WTC11 (cell line): ENCODE data around the gene ABTB2. TPM values are rescaled to one million over a fixed set of nuclear protein-coding genes. Genes with fewer than 3 reads are reported as not detected.

Experiments used
- ATAC-seq: fragments of 200-7000 bp; cut with Tn5 transposase; 2 replicates; pipeline ENCODE4 v1.10.0; 2021; ENCODE audit warnings: mild to moderate bottlenecking, moderate library complexity
- CTCF ChIA-PET: fragments of 300-600 bp; sonication (Branson Sonifier 250); formaldehyde crosslinking; loops from one replicate; lab custom pipeline; 2021; ENCODE audit warnings: antibody characterized with exemption; lab: Charles Lee
- POLR2A ChIA-PET: fragments of 350-600 bp; sonication (Branson Sonifier 250); formaldehyde crosslinking; loops from one replicate; lab custom pipeline; 2021; ENCODE audit warnings: antibody characterized with exemption; lab: Charles Lee
- DNase-seq: peaks from one replicate; pipeline ENCODE4 v3.0.0; 2021; ENCODE audit warnings: low spot score
- H3K27ac Mint-ChIP-seq: 2 replicates; pipeline ENCODE4 v1.8.0; 2021; ENCODE audit warnings: mixed read lengths
- H3K27me3 Mint-ChIP-seq: 2 replicates; pipeline ENCODE4 v1.8.0; 2021; ENCODE audit warnings: low read depth, mild to moderate bottlenecking, moderate library complexity, mixed read lengths
- H3K36me3 Mint-ChIP-seq: 2 replicates; pipeline ENCODE4 v1.8.0; 2021; ENCODE audit warnings: mixed read lengths
- H3K4me1 Mint-ChIP-seq: 2 replicates; pipeline ENCODE4 v1.8.0; 2022; ENCODE audit warnings: mixed read lengths
- H3K4me3 Mint-ChIP-seq: 2 replicates; pipeline ENCODE4 v1.8.0; 2021; ENCODE audit warnings: mild to moderate bottlenecking, moderate library complexity, mixed read lengths
- H3K9me3 Mint-ChIP-seq: 2 replicates; pipeline ENCODE4 v1.8.0; 2021; ENCODE audit warnings: mixed read lengths
- ATF2 ChIP-seq: sonication (generic); formaldehyde crosslinking; IDR thresholded peaks from 2 replicates; pipeline ENCODE4 v1.8.1; 2022; ENCODE audit warnings: low read depth, missing genetic modification reagents, borderline replicate concordance
- CBFB ChIP-seq: sonication (generic); formaldehyde crosslinking; IDR thresholded peaks from 2 replicates; pipeline ENCODE4 v1.8.1; 2022; ENCODE audit warnings: mild to moderate bottlenecking, low read depth, missing genetic modification reagents
- E2F5 ChIP-seq: sonication (generic); formaldehyde crosslinking; IDR thresholded peaks from 2 replicates; pipeline ENCODE4 v1.8.1; 2022; ENCODE audit warnings: mild to moderate bottlenecking, moderate library complexity, missing genetic modification reagents
- FOXP1 ChIP-seq: sonication (generic); formaldehyde crosslinking; IDR thresholded peaks from 2 replicates; pipeline ENCODE4 v1.8.0; 2022; ENCODE audit warnings: missing genetic modification reagents, mild to moderate bottlenecking, moderate library complexity, borderline replicate concordance
- IRF1 ChIP-seq: sonication (generic); formaldehyde crosslinking; IDR thresholded peaks from 2 replicates; pipeline ENCODE4 v1.8.0; 2023; ENCODE audit warnings: missing genetic modification reagents
- IRF2 ChIP-seq: sonication (generic); formaldehyde crosslinking; IDR thresholded peaks from 2 replicates; pipeline ENCODE4 v1.8.0; 2022; ENCODE audit warnings: low read depth, missing genetic modification reagents, borderline replicate concordance
- JAZF1 ChIP-seq: fragments of 250-450 bp; sonication (Bioruptor Pico); IDR thresholded peaks from 2 replicates; pipeline ENCODE4 v1.9.0; 2021; ENCODE audit warnings: moderate library complexity, mild to moderate bottlenecking, inconsistent platforms
- NR2C2 ChIP-seq: sonication (generic); formaldehyde crosslinking; IDR thresholded peaks from 2 replicates; pipeline ENCODE4 v1.8.0; 2022; ENCODE audit warnings: mild to moderate bottlenecking, missing genetic modification reagents
- PRDM15 ChIP-seq: sonication (generic); formaldehyde crosslinking; IDR thresholded peaks from 2 replicates; pipeline ENCODE4 v1.8.0; 2022; ENCODE audit warnings: missing genetic modification reagents
- PREB ChIP-seq: sonication (generic); formaldehyde crosslinking; IDR thresholded peaks from 2 replicates; pipeline ENCODE4 v1.8.1; 2022; ENCODE audit warnings: mild to moderate bottlenecking, missing genetic modification reagents, moderate library complexity, borderline replicate concordance
- RORB ChIP-seq: fragments of 250-450 bp; sonication (Bioruptor Pico); IDR thresholded peaks from 2 replicates; pipeline ENCODE4 v1.9.0; 2021; ENCODE audit warnings: mild to moderate bottlenecking
- SMAD4 ChIP-seq: sonication (generic); formaldehyde crosslinking; IDR thresholded peaks from 2 replicates; pipeline ENCODE4 v1.8.0; 2022; ENCODE audit warnings: mild to moderate bottlenecking, missing genetic modification reagents
- USF2 ChIP-seq: sonication (generic); formaldehyde crosslinking; IDR thresholded peaks from 2 replicates; pipeline ENCODE4 v1.8.1; 2023; ENCODE audit warnings: mild to moderate bottlenecking, missing genetic modification reagents, moderate library complexity
- ZNF317 ChIP-seq: sonication (generic); formaldehyde crosslinking; IDR thresholded peaks from 2 replicates; pipeline ENCODE4 v1.8.1; 2023; ENCODE audit warnings: low read depth, mild to moderate bottlenecking, moderate library complexity, missing genetic modification reagents, borderline replicate concordance
- ZNF532 ChIP-seq: fragments of 250-450 bp; sonication (Bioruptor Pico); IDR thresholded peaks from 2 replicates; pipeline ENCODE4 v1.9.0; 2021; ENCODE audit warnings: mild to moderate bottlenecking, borderline replicate concordance
- ZSCAN18 ChIP-seq: fragments of 250-450 bp; sonication (Bioruptor Pico); IDR thresholded peaks from 2 replicates; pipeline ENCODE4 v2.1.2; 2022; ENCODE audit warnings: mild to moderate bottlenecking, moderate library complexity
- total RNA-seq: library from RNA; stranded (reverse); gene quantifications from 3 replicates; pipeline ENCODE4 v1.2.3, GENCODE V29; 2021

The ABTB2 gene
- total RNA-seq, 1 experiment from 2014 or later, result 12.8 TPM

- TF ChIP-seq PRDM15 (CRISPR knock-in tag) (no peak), ZSCAN18 (CRISPR knock-in tag) (no peak), JAZF1 (CRISPR knock-in tag) (no peak), FOXP1 (CRISPR knock-in tag) (no peak), ZNF532 (CRISPR knock-in tag) (no peak), USF2 (CRISPR knock-in tag) (no peak), CBFB (no peak), ATF2 (no peak), RORB (CRISPR knock-in tag) (no peak), IRF1 (CRISPR knock-in tag) (no peak), E2F5 (CRISPR knock-in tag) (no peak)
Observed at GRCh38 chr11:34254011-34254410, 103.8 kb downstream of the ABTB2 start (continued).

GRCh38 chr11:34252651-34253050, 105.2 kb downstream of the ABTB2 start:
- CTCF ChIA-PET, result interaction anchor here (2.1 to 3.9 kb wide), 2 partner anchors 78 to 105 kb away, joined by 9 to 24 read pairs; partner anchors contain the start of gene ABTB2
- no peak for DNase-seq
- no peaks in the 10 kb centered on the region for H3K9me3 Mint-ChIP-seq
- TF ChIP-seq PREB (CRISPR knock-in tag), result no peak
- no peak for TF ChIP-seq IRF2 (CRISPR knock-in tag)
- TF ChIP-seq ZSCAN18 (CRISPR knock-in tag), result no peak
- TF ChIP-seq SMAD4 (CRISPR knock-in tag), result no peak
- TF ChIP-seq ZNF317 (CRISPR knock-in tag), result no peak
- no peak for TF ChIP-seq NR2C2 (CRISPR knock-in tag)
- no peak for TF ChIP-seq E2F5 (CRISPR knock-in tag)
- TF ChIP-seq, all 79 proteins: peak for 0
- H3K36me3 Mint-ChIP-seq, result no peaks in the 10 kb centered on the region
- H3K27ac Mint-ChIP-seq, result no peak overlapping the region
- peaks cover 20% of the 10 kb centered on the region for H3K4me1 Mint-ChIP-seq
- ATAC-seq, result no peak
- no peaks in the 10 kb centered on the region for H3K27me3 Mint-ChIP-seq
- POLR2A ChIA-PET, result interaction anchor here (0.5 kb wide), 1 partner anchor 54 kb away, joined by 4 read pairs; no protein-coding TSS in a partner anchor
- H3K4me3 Mint-ChIP-seq, result no peak overlapping the region
